Endodermal cell (in vitro differentiated cells): Measurements from ENCODE around the gene GABRG3. TPM values are rescaled to one million over a fixed set of nuclear protein-coding genes. Genes with fewer than 3 reads are reported as not detected.

ENCODE experiments used
- DNase-seq: peaks from one replicate; pipeline ENCODE4 v3.0.0-alpha.2; 2017
- H3K27ac ChIP-seq: 2 replicates; pipeline ENCODE4 v1.5.1; 2013; ENCODE audit warnings: mild to moderate bottlenecking, low read depth, low read length, moderate library complexity
- H3K27me3 ChIP-seq: 2 replicates; pipeline ENCODE4 v1.6.1; 2013; ENCODE audit warnings: mild to moderate bottlenecking, low read length, moderate library complexity; ENCODE audit not compliant: insufficient read depth, control insufficient read depth, poor library complexity, severe bottlenecking
- H3K36me3 ChIP-seq: 2 replicates; pipeline ENCODE4 v1.7.0; 2013; ENCODE audit warnings: mild to moderate bottlenecking, low read length, moderate library complexity; ENCODE audit not compliant: control insufficient read depth, insufficient read depth
- H3K4me1 ChIP-seq: one replicate; pipeline ENCODE4 v1.7.0; 2013; ENCODE audit warnings: low read length; ENCODE audit not compliant: control insufficient read depth, insufficient read depth
- H3K4me3 ChIP-seq: 2 replicates; pipeline ENCODE4 v1.5.1; 2013; ENCODE audit warnings: mild to moderate bottlenecking, low read length, moderate library complexity
- H3K9ac ChIP-seq: 2 replicates; pipeline ENCODE4 v1.6.1; 2013; ENCODE audit warnings: mild to moderate bottlenecking, low read length, moderate library complexity; ENCODE audit not compliant: poor library complexity, severe bottlenecking; ENCODE audit errors: extremely low read depth
- H3K9me3 ChIP-seq: 2 replicates; pipeline ENCODE4 v1.6.1; 2013; ENCODE audit warnings: mild to moderate bottlenecking, low read length, moderate library complexity; ENCODE audit not compliant: control insufficient read depth
- H3K27ac Mint-ChIP-seq: 2 replicates; pipeline ENCODE4 v1.8.0; 2020; ENCODE audit warnings: mixed read lengths
- H3K27me3 Mint-ChIP-seq: 2 replicates; pipeline ENCODE4 v1.8.0; 2021; ENCODE audit warnings: mild to moderate bottlenecking, mixed read lengths; ENCODE audit not compliant: insufficient read depth
- H3K36me3 Mint-ChIP-seq: 2 replicates; pipeline ENCODE4 v1.8.0; 2020; ENCODE audit warnings: low read depth, mixed read lengths
- H3K4me1 Mint-ChIP-seq: 2 replicates; pipeline ENCODE4 v1.8.0; 2020; ENCODE audit warnings: mixed read lengths
- H3K4me3 Mint-ChIP-seq: 2 replicates; pipeline ENCODE4 v1.8.0; 2020; ENCODE audit warnings: mild to moderate bottlenecking, moderate library complexity, mixed read lengths
- H3K9me3 Mint-ChIP-seq: 2 replicates; pipeline ENCODE4 v1.8.0; 2020; ENCODE audit warnings: mild to moderate bottlenecking, mixed read lengths
- CTCF ChIP-seq: fragments of 200-600 bp; sonication (generic); conservative IDR thresholded peaks from 2 replicates; pipeline ENCODE4 v1.5.0; 2021; ENCODE audit warnings: antibody characterized with exemption, mild to moderate bottlenecking
- WGBS, 2 experiments: methylation state at CpG; one replicate each; pipeline versions ENCODE4 v1.1.5 to v1.1.7; 2013; ENCODE audit warnings: missing lambda C conversion rate in 2 of 2, mixed read lengths in 1 of 2; ENCODE audit not compliant: insufficient coverage in 1 of 2, insufficient read length in 1 of 2; 5-methylcytosine and 5-hydroxymethylcytosine counted together
- total RNA-seq, 2 donors: library from RNA; stranded (reverse); fragmentation: NEBNext Ultra II Directional in 1 of 2; extraction: Animal tissue kit (Norgen Biotek cat#: 25700) in 1 of 2; gene quantifications; 2 replicates in 1 of 2; 3 replicates in 1 of 2; pipeline ENCODE4 v1.2.1, GENCODE V29; 2021

Gene GABRG3
- total RNA-seq, 2 donors from 2014 or later, result 0.48 to 0.84 TPM

GRCh38 chr15:27218426-27218825 lies 247.4 kb downstream of the GABRG3 start:
- no peak overlapping the region for H3K9ac ChIP-seq
- H3K27ac ChIP-seq, result no peak overlapping the region
- no peak overlapping the region for H3K4me3 ChIP-seq
- H3K9me3 ChIP-seq, result no peaks in the 10 kb centered on the region
- Mint-ChIP-seq H3K36me3 (no peaks in the 10 kb centered on the region), H3K4me3 (no peak overlapping the region), H3K9me3 (no peaks in the 10 kb centered on the region), H3K27me3 (no peaks in the 10 kb centered on the region), H3K27ac (no peak overlapping the region), H3K4me1 (no peaks in the 10 kb centered on the region)
- 91 to 100% methylated on average over 4 to 8 of the region's 8 CpGs for WGBS, 2 experiments
- DNase-seq, result no peak
- TF ChIP-seq CTCF, result no peak
- no peaks in the 10 kb centered on the region for H3K27me3 ChIP-seq
- no peaks in the 10 kb centered on the region for H3K4me1 ChIP-seq
- no peaks in the 10 kb centered on the region for H3K36me3 ChIP-seq

- H3K27ac Mint-ChIP-seq, result no peak overlapping the region
- WGBS, 2 experiments, result 85 to 97% methylated on average over 5 of the region's 5 CpGs
- no peak overlapping the region for H3K4me3 Mint-ChIP-seq
- no peaks in the 10 kb centered on the region for H3K4me1 Mint-ChIP-seq
- no peaks in the 10 kb centered on the region for H3K9me3 Mint-ChIP-seq
- Histone ChIP-seq H3K9me3 (no peaks in the 10 kb centered on the region), H3K9ac (no peak overlapping the region), H3K4me1 (no peaks in the 10 kb centered on the region), H3K4me3 (no peak overlapping the region), H3K36me3 (no peaks in the 10 kb centered on the region), H3K27ac (no peak overlapping the region), H3K27me3 (no peaks in the 10 kb centered on the region)
- TF ChIP-seq CTCF, result no peak
- no peak for DNase-seq
- no peaks in the 10 kb centered on the region for H3K27me3 Mint-ChIP-seq
- no peaks in the 10 kb centered on the region for H3K36me3 Mint-ChIP-seq
Observed at GRCh38 chr15:27219636-27220035, 248.7 kb downstream of the GABRG3 start.

- no peaks in the 10 kb centered on the region for H3K9me3 ChIP-seq
- no peak overlapping the region for H3K27ac ChIP-seq
- H3K36me3 ChIP-seq, result no peaks in the 10 kb centered on the region
- no peak for TF ChIP-seq CTCF
- Mint-ChIP-seq H3K4me3 (no peak overlapping the region), H3K4me1 (no peaks in the 10 kb centered on the region), H3K27me3 (no peaks in the 10 kb centered on the region), H3K9me3 (no peaks in the 10 kb centered on the region), H3K36me3 (no peaks in the 10 kb centered on the region), H3K27ac (no peak overlapping the region)
- DNase-seq, result no peak
- H3K27me3 ChIP-seq, result no peaks in the 10 kb centered on the region
- WGBS, 2 experiments, result 78 to 91% methylated on average over 3 to 4 of the region's 4 CpGs
- H3K4me1 ChIP-seq, result no peaks in the 10 kb centered on the region
- H3K9ac ChIP-seq, result no peak overlapping the region
- no peak overlapping the region for H3K4me3 ChIP-seq
Observed at GRCh38 chr15:27220199-27220598, 249.2 kb downstream of the GABRG3 start.
